Stromal cell of bone marrow (primary cell): ENCODE results near the gene KHDC1L.
A peak's percentile ranks its signal among the peaks of the same experiment; 100 is the strongest.
"Not testable (repeated sequence)": the region's sequence is repeated elsewhere in the genome, so short reads cannot be mapped to it uniquely, and the experiment has no call there.

Experiments
- DNase-seq: peaks from one replicate; pipeline ENCODE4 v3.0.0-alpha.2; 2012; ENCODE audit warnings: low read depth

KHDC1L gene

GRCh38 chr6:73204252-73204651, 21.0 kb downstream of the KHDC1L start:
- DNase-seq = no peak

GRCh38 chr6:73203098-73203497, 22.2 kb downstream of the KHDC1L start:
- DNase-seq = no peak

- no peak for DNase-seq
These were observed 24.6 kb downstream of the KHDC1L start for GRCh38 chr6:73200735-73201134.

GRCh38 chr6:73200247-73200646, 25.0 kb downstream of the KHDC1L start:
- no peak for DNase-seq

GRCh38 chr6:73194744-73195143, 30.6 kb downstream of the KHDC1L start:
- DNase-seq = no peak

- not testable (repeated sequence) for DNase-seq
These were observed 32.0 kb downstream of the KHDC1L start for GRCh38 chr6:73193302-73193701.

- no peak for DNase-seq
These were observed 43.2 kb downstream of the KHDC1L start for GRCh38 chr6:73182021-73182607.

- DNase-seq = peak; percentile 65
These were observed 44.3 kb downstream of the KHDC1L start for GRCh38 chr6:73180763-73181619.

- no peak for DNase-seq
These were observed 45.1 kb downstream of the KHDC1L start for GRCh38 chr6:73180076-73180738.

GRCh38 chr6:73177221-73177944, 47.9 kb downstream of the KHDC1L start:
- DNase-seq = no peak

- no peak for DNase-seq
These were observed 49.2 kb downstream of the KHDC1L start for GRCh38 chr6:73176057-73176456.

GRCh38 chr6:73174646-73175045, 50.6 kb downstream of the KHDC1L start:
- no peak for DNase-seq
